HepG2 (cell line): ENCODE measurements around the gene PRKAR1B. TPM values are rescaled to one million over a fixed set of nuclear protein-coding genes. Genes with fewer than 3 reads are reported as not detected.

ENCODE experiments used
- ARID3A ChIP-seq: IDR thresholded peaks from 2 replicates; pipeline ENCODE4 v1.6.1; 2012; ENCODE audit warnings: low read depth, low read length, improper control_type of control experiment
- ARNTL ChIP-seq: sonication (generic); formaldehyde crosslinking; IDR thresholded peaks from 2 replicates; pipeline ENCODE4 v1.4.0; 2020; ENCODE audit warnings: mild to moderate bottlenecking, missing genetic modification reagents
- ATAD3A ChIP-seq: sonication (generic); formaldehyde crosslinking; IDR thresholded peaks from 2 replicates; pipeline ENCODE4 v1.4.0; 2020; ENCODE audit warnings: missing genetic modification reagents
- BCL3 ChIP-seq: sonication (generic); formaldehyde crosslinking; IDR thresholded peaks from 2 replicates; pipeline ENCODE4 v1.5.1; 2020; ENCODE audit warnings: mild to moderate bottlenecking, missing genetic modification reagents, moderate library complexity
- CBX1 ChIP-seq: IDR thresholded peaks from one replicate; pipeline ENCODE4 v1.6.1; 2016; ENCODE audit warnings: antibody characterized with exemption, low read depth
- EED ChIP-seq: sonication (generic); formaldehyde crosslinking; IDR thresholded peaks from 2 replicates; pipeline ENCODE4 v1.5.0; 2020; ENCODE audit warnings: mild to moderate bottlenecking, missing genetic modification reagents
- ISL2 ChIP-seq: sonication (generic); formaldehyde crosslinking; IDR thresholded peaks from 2 replicates; pipeline ENCODE4 v1.5.0; 2020; ENCODE audit warnings: missing genetic modification reagents
- MEIS1 ChIP-seq: sonication (generic); formaldehyde crosslinking; IDR thresholded peaks from 2 replicates; pipeline ENCODE4 v1.9.0; 2021; ENCODE audit warnings: mild to moderate bottlenecking, missing genetic modification reagents, moderate library complexity, borderline replicate concordance
- NR2C2 ChIP-seq: sonication (generic); formaldehyde crosslinking; IDR thresholded peaks from 2 replicates; pipeline ENCODE4 v1.4.0; 2020; ENCODE audit warnings: missing genetic modification reagents, mild to moderate bottlenecking, moderate library complexity, borderline replicate concordance
- PCBP1 ChIP-seq: fragments of 200-400 bp; formaldehyde crosslinking; IDR thresholded peaks from 2 replicates; pipeline ENCODE4 v1.6.1; 2017; ENCODE audit warnings: mild to moderate bottlenecking, low read depth, low read length, borderline replicate concordance
- PHF8 ChIP-seq: sonication (generic); formaldehyde crosslinking; IDR thresholded peaks from 2 replicates; pipeline ENCODE4 v1.5.0; 2020; ENCODE audit warnings: missing genetic modification reagents
- ZEB1 ChIP-seq: IDR thresholded peaks from 2 replicates; pipeline ENCODE4 v1.6.1; 2012; ENCODE audit warnings: mild to moderate bottlenecking, low read depth, inconsistent platforms; ENCODE audit not compliant: insufficient replicate concordance
- ZFP91 ChIP-seq: sonication (generic); formaldehyde crosslinking; IDR thresholded peaks from 2 replicates; pipeline ENCODE4 v1.9.0; 2022; ENCODE audit warnings: missing genetic modification reagents, mild to moderate bottlenecking, borderline replicate concordance
- ZNF33A ChIP-seq: sonication (generic); formaldehyde crosslinking; IDR thresholded peaks from 2 replicates; pipeline ENCODE4 v1.5.1; 2020; ENCODE audit warnings: missing genetic modification reagents, mild to moderate bottlenecking, moderate library complexity, borderline replicate concordance
- ZNF496 ChIP-seq: sonication (generic); formaldehyde crosslinking; IDR thresholded peaks from 2 replicates; pipeline ENCODE4 v1.8.1; 2023; ENCODE audit warnings: mild to moderate bottlenecking, moderate library complexity, missing genetic modification reagents; ENCODE audit not compliant: insufficient replicate concordance
- ZNF816 ChIP-seq: sonication (generic); formaldehyde crosslinking; IDR thresholded peaks from 2 replicates; pipeline ENCODE4 v1.8.0; 2022; ENCODE audit warnings: missing genetic modification reagents, mild to moderate bottlenecking, borderline replicate concordance
- polyA plus RNA-seq, 8 experiments: library from polyadenylated mRNA; depleted of rRNA in 3 of 8; stranded (reverse) in 7 of 8; unstranded in 1 of 8; fragments of >200 nt; fragmentation: Illumina TruSeq in 4 of 8; extraction: Trizol in 4 of 8; gene quantifications; 2 replicates each; pipeline versions ENCODE4 v1.2.1 to v1.2.3, GENCODE V29; 2011 to 2016; ENCODE audit warnings: low read depth in 4 of 8, missing spikeins in 1 of 8, mixed read lengths in 1 of 8; ENCODE audit not compliant: insufficient read depth in 1 of 8
- total RNA-seq, 5 experiments: library from RNA; depleted of rRNA; stranded (reverse); fragments of >200 nt; fragmentation: Illumina TruSeq; extraction: Trizol; gene quantifications; 2 replicates each; pipeline ENCODE4 v1.2.3, GENCODE V29; 2016; ENCODE audit warnings: low read depth in 1 of 5
- TF ChIP-seq, protein P1 (sequence below): sonication (generic); formaldehyde crosslinking; IDR thresholded peaks from 2 replicates; pipeline ENCODE4 v1.5.0; 2020; ENCODE audit warnings: mild to moderate bottlenecking, missing genetic modification reagents
- TF ChIP-seq, protein P2 (sequence below): fragments of 450-650 bp; IDR thresholded peaks from 2 replicates; pipeline ENCODE4 v1.6.1; 2017; ENCODE audit warnings: mild to moderate bottlenecking

Gene PRKAR1B
- total and polyA plus RNA-seq, 2 of the 13 experiments (the other 11 are each of a cell fraction or from before 2014, with no cell fraction given) = 7.9 to 28.2 TPM

- TF ChIP-seq NR2C2 (CRISPR knock-in tag) (peak; percentile 76), PHF8 (CRISPR knock-in tag) (peak; percentile 90), ARNTL (CRISPR knock-in tag) (peak; percentile 93), ZNF496 (no peak), ARID3A (no peak), CBX1 (peak; percentile 62), ATAD3A (CRISPR knock-in tag) (no peak), ISL2 (CRISPR knock-in tag) (peak; percentile 41; the same call in 1 of the 2 replicates), ZFP91 (CRISPR knock-in tag) (peak; percentile 81), ZNF33A (CRISPR knock-in tag) (peak; percentile 73; the same call in 1 of the 2 replicates), MEIS1 (CRISPR knock-in tag) (no peak), EED (peak; percentile 78; the same call in 1 of the 2 replicates), ZEB1 (no peak), PCBP1 (0 out of 2 replicates have a peak, but pooled peaks have one; percentile 40), BCL3 (no peak; the same call in none of the 2 replicates), ZNF816 (CRISPR knock-in tag) (peak; percentile 64; the same call in 1 of the 2 replicates)
- TF ChIP-seq, protein P1, sequence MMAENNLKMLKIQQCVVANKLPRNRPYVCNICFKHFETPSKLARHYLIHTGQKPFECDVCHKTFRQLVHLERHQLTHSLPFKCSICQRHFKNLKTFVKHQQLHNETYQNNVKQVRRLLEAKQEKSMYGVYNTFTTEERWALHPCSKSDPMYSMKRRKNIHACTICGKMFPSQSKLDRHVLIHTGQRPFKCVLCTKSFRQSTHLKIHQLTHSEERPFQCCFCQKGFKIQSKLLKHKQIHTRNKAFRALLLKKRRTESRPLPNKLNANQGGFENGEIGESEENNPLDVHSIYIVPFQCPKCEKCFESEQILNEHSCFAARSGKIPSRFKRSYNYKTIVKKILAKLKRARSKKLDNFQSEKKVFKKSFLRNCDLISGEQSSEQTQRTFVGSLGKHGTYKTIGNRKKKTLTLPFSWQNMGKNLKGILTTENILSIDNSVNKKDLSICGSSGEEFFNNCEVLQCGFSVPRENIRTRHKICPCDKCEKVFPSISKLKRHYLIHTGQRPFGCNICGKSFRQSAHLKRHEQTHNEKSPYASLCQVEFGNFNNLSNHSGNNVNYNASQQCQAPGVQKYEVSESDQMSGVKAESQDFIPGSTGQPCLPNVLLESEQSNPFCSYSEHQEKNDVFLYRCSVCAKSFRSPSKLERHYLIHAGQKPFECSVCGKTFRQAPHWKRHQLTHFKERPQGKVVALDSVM (CRISPR knock-in tag) = no peak; the same call in 1 of the 2 replicates
- TF ChIP-seq, protein P2, sequence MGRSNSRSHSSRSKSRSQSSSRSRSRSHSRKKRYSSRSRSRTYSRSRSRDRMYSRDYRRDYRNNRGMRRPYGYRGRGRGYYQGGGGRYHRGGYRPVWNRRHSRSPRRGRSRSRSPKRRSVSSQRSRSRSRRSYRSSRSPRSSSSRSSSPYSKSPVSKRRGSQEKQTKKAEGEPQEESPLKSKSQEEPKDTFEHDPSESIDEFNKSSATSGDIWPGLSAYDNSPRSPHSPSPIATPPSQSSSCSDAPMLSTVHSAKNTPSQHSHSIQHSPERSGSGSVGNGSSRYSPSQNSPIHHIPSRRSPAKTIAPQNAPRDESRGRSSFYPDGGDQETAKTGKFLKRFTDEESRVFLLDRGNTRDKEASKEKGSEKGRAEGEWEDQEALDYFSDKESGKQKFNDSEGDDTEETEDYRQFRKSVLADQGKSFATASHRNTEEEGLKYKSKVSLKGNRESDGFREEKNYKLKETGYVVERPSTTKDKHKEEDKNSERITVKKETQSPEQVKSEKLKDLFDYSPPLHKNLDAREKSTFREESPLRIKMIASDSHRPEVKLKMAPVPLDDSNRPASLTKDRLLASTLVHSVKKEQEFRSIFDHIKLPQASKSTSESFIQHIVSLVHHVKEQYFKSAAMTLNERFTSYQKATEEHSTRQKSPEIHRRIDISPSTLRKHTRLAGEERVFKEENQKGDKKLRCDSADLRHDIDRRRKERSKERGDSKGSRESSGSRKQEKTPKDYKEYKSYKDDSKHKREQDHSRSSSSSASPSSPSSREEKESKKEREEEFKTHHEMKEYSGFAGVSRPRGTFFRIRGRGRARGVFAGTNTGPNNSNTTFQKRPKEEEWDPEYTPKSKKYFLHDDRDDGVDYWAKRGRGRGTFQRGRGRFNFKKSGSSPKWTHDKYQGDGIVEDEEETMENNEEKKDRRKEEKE = no peak
Measured at GRCh38 chr7:726084-726853, 812 bp downstream of the PRKAR1B start, which contains the start of gene DNAAF5 (continued).
